SU-DHL-6 (cell line): ENCODE data around the gene CD244.

Experiments
- H2AFZ ChIP-seq: fragments of 200-600 bp; sonication (generic); 2 replicates; pipeline ENCODE4 v1.6.1; 2014; ENCODE audit warnings: low read depth, mild to moderate bottlenecking, moderate library complexity, mixed read lengths, antibody characterized with exemption, low read length; ENCODE audit not compliant: severe bottlenecking
- H3F3A ChIP-seq: fragments of 200-600 bp; shearing (Covaris generic); 2 replicates; pipeline ENCODE4 v1.6.0; 2016; ENCODE audit warnings: antibody characterized with exemption, mild to moderate bottlenecking; ENCODE audit not compliant: insufficient read depth
- H3K27ac ChIP-seq: fragments of 200-600 bp; sonication (generic); 2 replicates; pipeline ENCODE4 v1.5.1; 2016; ENCODE audit warnings: low read depth, mild to moderate bottlenecking, low read length, moderate library complexity, mixed read lengths
- H3K27me3 ChIP-seq: fragments of 200-600 bp; sonication (generic), shearing (Covaris generic); 2 replicates; pipeline ENCODE4 v1.6.0; 2014; ENCODE audit warnings: mild to moderate bottlenecking, low read length
- H3K36me3 ChIP-seq: fragments of 200-600 bp; sonication (generic); 2 replicates; pipeline ENCODE4 v1.6.1; 2014; ENCODE audit warnings: mild to moderate bottlenecking, low read length, mixed read lengths
- H3K4me2 ChIP-seq: fragments of 300-600, 200-600 bp; shearing (Covaris generic), sonication (generic); 2 replicates; pipeline ENCODE4 v1.6.0; 2014; ENCODE audit warnings: low read length, low read depth, mild to moderate bottlenecking; ENCODE audit not compliant: poor library complexity, severe bottlenecking
- H3K4me3 ChIP-seq: fragments of 200-600 bp; sonication (generic); 2 replicates; pipeline ENCODE4 v1.5.1; 2014; ENCODE audit warnings: antibody characterized with exemption, low read length, mild to moderate bottlenecking, mixed read lengths; ENCODE audit not compliant: insufficient read depth, poor library complexity, severe bottlenecking
- H3K79me2 ChIP-seq: fragments of 200-600 bp; sonication (generic); 2 replicates; pipeline ENCODE4 v1.6.1; 2014; ENCODE audit warnings: mild to moderate bottlenecking, low read length, moderate library complexity; ENCODE audit not compliant: insufficient read depth
- H3K9ac ChIP-seq: fragments of 200-600 bp; sonication (generic); 2 replicates; pipeline ENCODE4 v1.7.0; 2014; ENCODE audit warnings: mild to moderate bottlenecking, low read length
- H3K9me2 ChIP-seq: fragments of 200-600 bp; sonication (generic); replicated peaks from 2 replicates; pipeline ENCODE4 v1.6.1; 2014; ENCODE audit warnings: low read length; ENCODE audit not compliant: insufficient read depth
- H3K9me3 ChIP-seq: fragments of 200-600 bp; sonication (generic); 2 replicates; pipeline ENCODE4 v1.6.1; 2014; ENCODE audit warnings: low read length, mixed read lengths; ENCODE audit not compliant: insufficient read depth
- H4K20me1 ChIP-seq: fragments of 200-600 bp; sonication (generic); 2 replicates; pipeline ENCODE4 v1.6.1; 2014; ENCODE audit warnings: low read depth, mild to moderate bottlenecking, antibody characterized with exemption, low read length, moderate library complexity, mixed read lengths
- CTCF ChIP-seq: fragments of 200-600 bp; sonication (generic); IDR thresholded peaks from one replicate; pipeline ENCODE4 v1.5.1; 2017; ENCODE audit warnings: antibody characterized with exemption, mild to moderate bottlenecking, low read length, moderate library complexity; ENCODE audit not compliant: insufficient read depth, poor library complexity, severe bottlenecking
- EZH2phosphoT487 ChIP-seq: fragments of 200-600 bp; sonication (generic), shearing (Covaris generic); conservative IDR thresholded peaks from 2 replicates; pipeline ENCODE4 v1.6.1; 2018; ENCODE audit warnings: mild to moderate bottlenecking, antibody characterized with exemption, low read length, moderate library complexity, mixed read lengths

The CD244 gene

GRCh38 chr1:160863774-160864131, 1.1 kb upstream of the CD244 start:
- no peak overlapping the region for H2AFZ ChIP-seq
- no peak overlapping the region for H3K4me3 ChIP-seq
- TF ChIP-seq CTCF (no peak), EZH2phosphoT487 (no peak)
- H3K27ac ChIP-seq = no peak overlapping the region
- H3F3A ChIP-seq = no peaks in the 10 kb centered on the region
- no peaks in the 10 kb centered on the region for H3K36me3 ChIP-seq
- H3K27me3 ChIP-seq = no peaks in the 10 kb centered on the region
- no peak overlapping the region for H3K4me2 ChIP-seq
- H3K79me2 ChIP-seq = no peaks in the 10 kb centered on the region
- no peaks in the 10 kb centered on the region for H4K20me1 ChIP-seq
- H3K9me2 ChIP-seq = no peaks in the 10 kb centered on the region
- no peak overlapping the region for H3K9ac ChIP-seq
- no peaks in the 10 kb centered on the region for H3K9me3 ChIP-seq

- no peaks in the 10 kb centered on the region for H3K9me2 ChIP-seq
- no peak overlapping the region for H3K27ac ChIP-seq
- no peaks in the 10 kb centered on the region for H4K20me1 ChIP-seq
- H3K79me2 ChIP-seq = no peaks in the 10 kb centered on the region
- TF ChIP-seq CTCF (no peak), EZH2phosphoT487 (no peak)
- H3K4me2 ChIP-seq = no peak overlapping the region
- no peak overlapping the region for H2AFZ ChIP-seq
- no peak overlapping the region for H3K9ac ChIP-seq
- no peak overlapping the region for H3K4me3 ChIP-seq
- H3K9me3 ChIP-seq = no peaks in the 10 kb centered on the region
- no peaks in the 10 kb centered on the region for H3K36me3 ChIP-seq
- H3K27me3 ChIP-seq = no peaks in the 10 kb centered on the region
- no peaks in the 10 kb centered on the region for H3F3A ChIP-seq
These were observed 530 bp upstream of the CD244 start for GRCh38 chr1:160863061-160863773.

GRCh38 chr1:160860840-160861505, 1.7 kb downstream of the CD244 start:
- Histone ChIP-seq H4K20me1 (no peaks in the 10 kb centered on the region), H3F3A (no peaks in the 10 kb centered on the region), H3K9me2 (no peaks in the 10 kb centered on the region), H3K79me2 (no peaks in the 10 kb centered on the region), H3K27me3 (no peaks in the 10 kb centered on the region), H3K9me3 (no peaks in the 10 kb centered on the region), H3K4me3 (no peak overlapping the region), H3K4me2 (no peak overlapping the region), H3K36me3 (no peaks in the 10 kb centered on the region), H3K27ac (no peak overlapping the region), H2AFZ (no peak overlapping the region), H3K9ac (no peak overlapping the region)
- TF ChIP-seq EZH2phosphoT487 (no peak), CTCF (no peak)
